DMS114 treated with DMSO at 0.1 percent for 48 hours (cell line): ENCODE measurements around the gene CCL18.
"Not testable (repeated sequence)": the region's sequence is repeated elsewhere in the genome, so short reads cannot be mapped to it uniquely, and the experiment has no call there.

Experiments
- DNase-seq: peaks from one replicate; lab custom pipeline; 2025; ENCODE audit not compliant: unreplicated experiment; lab: John Stamatoyannopoulos, UW

The CCL18 gene

GRCh38 chr17:36099004-36099403, 34.9 kb downstream of the CCL18 start:
- not testable (repeated sequence) for DNase-seq

GRCh38 chr17:36103401-36103975, 39.4 kb downstream of the CCL18 start, which contains the start of gene CCL4:
Gene CCL4, plus strand, starts transcription at chr17:36103827. Its CDS starts 79 bp downstream, at chr17:36103906.
- DNase-seq: not testable (repeated sequence)

GRCh38 chr17:36104246-36104645, 40.2 kb downstream of the CCL18 start:
- DNase-seq: not testable (repeated sequence)

DNA sequence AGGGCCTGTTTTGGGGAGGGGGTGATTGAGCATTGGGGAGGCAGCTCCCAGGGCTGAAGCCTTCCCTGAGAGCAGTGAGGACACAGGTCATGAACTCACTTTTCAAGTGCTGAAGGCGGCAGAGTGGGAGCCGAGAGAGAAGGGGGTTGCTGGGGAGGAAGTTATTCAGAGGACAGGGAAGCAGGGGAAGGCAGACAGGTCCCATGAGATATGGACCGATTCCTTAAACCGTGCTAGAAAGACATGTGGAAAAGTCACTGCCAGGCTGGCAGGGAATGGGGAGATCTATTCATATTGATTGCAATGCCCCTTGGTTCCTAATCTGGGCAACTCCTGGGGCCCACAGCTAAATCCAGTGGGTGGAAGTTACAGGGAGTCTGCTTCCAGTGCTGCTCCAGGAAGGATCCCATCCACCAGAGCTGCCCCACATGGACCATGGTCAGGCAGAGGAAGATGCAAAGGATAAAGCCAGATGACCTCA, 40.7 kb downstream of the CCL18 start:
- DNase-seq: no peak

GRCh38 chr17:36105781-36106492, 41.9 kb downstream of the CCL18 start:
- DNase-seq: no peak

DNA sequence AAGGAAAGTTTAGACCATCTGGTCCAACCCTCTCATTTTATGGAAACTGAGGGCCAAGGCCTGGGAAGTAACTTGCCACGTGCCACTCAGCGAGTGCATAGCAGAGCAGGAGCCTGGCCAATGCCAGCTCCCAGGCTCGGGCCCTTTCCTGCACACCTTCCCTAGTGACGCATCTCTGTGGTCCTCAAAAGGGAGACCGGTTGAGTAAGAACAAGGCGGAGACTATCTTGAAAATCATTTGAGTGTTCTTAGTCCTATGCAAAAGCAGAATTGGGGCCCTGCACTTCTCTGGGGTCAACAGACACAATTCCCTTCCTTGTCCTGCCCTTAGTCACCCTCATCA, 42.4 kb downstream of the CCL18 start:
- DNase-seq: no peak

GRCh38 chr17:36107660-36108059, 43.6 kb downstream of the CCL18 start:
- DNase-seq: no peak

DNA sequence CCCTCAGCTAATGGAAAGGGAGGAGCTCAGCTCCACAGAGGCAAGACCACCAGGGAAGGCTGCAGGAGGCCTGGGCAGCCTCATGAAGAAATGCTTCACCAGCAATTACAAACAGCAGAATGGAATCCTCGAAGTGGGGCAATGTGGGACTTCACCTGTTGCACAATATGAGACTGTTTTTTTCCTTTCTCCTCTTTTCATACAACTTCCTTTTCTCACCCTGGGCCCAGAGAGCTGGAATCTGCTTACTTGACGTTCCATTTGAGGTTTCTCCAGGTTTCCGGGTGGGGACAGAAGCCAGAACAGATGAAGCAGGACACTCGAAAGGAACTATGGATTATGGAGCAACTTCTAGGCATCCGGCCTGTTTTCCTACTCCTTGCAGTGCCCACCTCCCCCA, 44.2 kb downstream of the CCL18 start:
- DNase-seq: not testable (repeated sequence)

- no peak for DNase-seq
Measured at GRCh38 chr17:36111068-36111490, 47.0 kb downstream of the CCL18 start.

DNA sequence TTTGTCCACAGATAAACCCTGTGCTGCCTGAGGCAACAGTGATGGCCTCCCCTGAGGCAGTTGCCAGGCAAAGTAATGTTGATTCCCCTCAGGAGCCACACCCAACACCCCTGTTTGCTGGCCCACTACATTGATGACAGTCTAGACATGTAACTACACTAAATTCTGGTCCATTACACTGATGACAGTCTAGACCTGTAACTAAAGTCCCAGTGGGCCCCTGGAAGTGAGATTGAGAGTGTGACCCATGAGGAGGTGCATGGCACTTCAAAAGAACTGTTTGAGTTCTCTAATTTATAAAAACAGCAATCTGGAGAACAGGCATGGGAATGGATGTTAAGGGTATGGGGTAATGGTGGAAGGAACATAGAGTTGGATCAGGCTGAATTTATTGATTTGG, 48.5 kb downstream of the CCL18 start:
- DNase-seq: no peak

DNA sequence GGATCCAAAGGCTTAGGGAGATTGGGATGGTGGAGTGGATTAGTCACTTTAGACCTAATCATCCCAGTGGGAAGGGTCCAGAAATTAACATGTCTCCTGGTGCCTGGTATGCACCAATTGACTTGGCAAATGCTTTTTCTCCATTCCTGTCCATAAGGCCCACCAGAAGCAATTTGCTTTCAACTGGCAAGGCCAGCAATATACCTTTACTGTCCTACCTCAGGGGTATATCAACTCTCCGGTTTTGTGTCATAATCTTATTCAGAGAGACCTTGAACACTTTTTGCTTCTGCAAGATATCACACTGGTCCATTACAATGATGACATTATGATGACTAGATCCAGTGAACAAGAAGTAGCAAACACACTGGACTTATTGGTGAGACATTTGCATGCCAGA, 49.1 kb downstream of the CCL18 start:
- not testable (repeated sequence) for DNase-seq

DNA sequence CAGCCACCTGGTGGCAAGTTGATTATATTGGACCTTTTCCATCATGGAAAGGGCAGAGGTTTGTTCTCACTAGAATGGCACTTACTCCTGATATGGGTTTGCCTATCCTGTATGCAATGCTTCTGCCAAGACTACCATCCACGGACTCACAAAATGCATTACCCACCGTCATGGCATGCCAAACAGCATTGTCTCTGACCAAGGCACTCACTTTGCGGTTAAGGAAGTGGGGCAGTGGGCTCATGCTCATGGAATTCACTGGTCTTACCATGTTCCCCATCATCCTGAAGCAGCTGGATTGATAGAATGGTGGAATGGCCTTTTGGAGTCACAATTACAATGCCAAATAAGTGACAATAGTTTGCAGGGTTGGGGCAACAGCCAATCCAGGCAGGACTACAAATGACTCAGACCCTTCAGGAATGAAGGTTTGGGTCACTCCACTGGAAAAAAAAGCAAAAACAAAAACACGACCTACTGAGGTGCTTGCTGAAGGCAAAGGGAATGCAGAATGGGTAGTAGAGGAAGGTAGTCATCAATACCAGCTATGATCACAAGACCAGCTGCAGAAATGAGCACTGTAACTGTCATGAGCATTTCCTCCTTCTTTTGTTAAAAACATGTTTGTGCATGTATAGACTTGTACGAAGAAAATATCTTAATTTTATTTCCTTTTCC, 51.0 kb downstream of the CCL18 start:
- DNase-seq: not testable (repeated sequence)

GRCh38 chr17:36115649-36115977, 51.5 kb downstream of the CCL18 start:
- DNase-seq: not testable (repeated sequence)

DNA sequence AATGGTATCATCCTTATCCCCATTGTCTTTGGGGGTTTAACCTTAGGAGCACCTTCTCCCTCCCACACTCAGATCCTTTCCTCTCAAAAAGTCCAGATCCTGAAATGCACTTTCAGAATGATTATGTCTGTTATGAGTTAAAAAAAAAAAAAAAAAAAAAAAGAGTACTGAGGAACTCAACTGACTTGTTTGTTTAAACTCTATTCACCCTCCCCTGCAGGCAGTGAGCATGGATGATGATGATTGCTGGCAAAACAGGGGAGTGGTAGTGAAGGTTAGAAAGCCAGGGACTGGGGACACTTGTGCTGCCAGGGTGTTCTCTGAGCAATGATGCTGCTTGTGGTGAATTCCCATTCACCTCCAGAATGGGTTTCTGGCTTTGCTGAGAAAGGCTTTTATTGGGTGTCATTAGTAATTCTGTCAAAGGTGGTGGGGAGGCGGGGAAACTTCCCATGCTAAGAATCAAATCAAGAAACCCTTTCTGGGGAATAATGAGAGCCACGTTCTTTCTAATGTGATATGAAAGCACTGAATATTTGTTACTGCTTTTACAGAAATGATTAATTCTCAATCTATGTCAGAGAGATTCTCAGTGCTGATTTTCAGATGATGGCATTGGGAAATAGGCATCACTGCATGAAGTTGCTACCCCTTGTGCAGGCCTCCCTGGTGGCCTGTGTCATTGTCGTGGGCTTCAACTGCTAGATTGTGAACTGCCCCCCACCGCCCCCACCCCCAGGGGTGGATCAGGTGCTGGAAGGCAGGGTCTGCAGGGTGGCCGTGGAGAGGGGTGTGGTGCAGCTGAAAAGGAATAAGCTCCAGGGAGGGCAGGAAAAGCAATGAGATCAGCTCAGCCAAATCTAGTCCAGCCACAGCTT, 53.7 kb downstream of the CCL18 start:
- DNase-seq: no peak

- DNase-seq: no peak
Measured at GRCh38 chr17:36118477-36119353, 54.6 kb downstream of the CCL18 start.

DNA sequence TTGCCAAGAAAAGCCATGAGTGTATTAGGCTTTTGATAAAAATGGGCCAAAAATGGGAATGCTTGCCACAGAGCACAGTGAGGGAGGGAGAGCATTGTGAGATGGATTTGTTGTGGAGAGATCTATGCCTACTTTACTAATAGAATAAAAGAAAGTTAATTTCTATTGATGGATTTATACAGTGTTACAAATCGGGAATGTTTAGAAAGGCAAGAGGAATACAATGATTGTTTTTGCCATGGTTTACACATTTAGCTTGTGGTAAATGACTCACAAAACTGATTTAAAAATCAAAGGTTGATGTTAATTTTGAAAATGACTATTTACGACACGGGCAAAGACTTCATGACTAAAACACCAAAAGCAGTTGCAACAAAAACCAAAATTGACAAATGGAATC, 56.1 kb downstream of the CCL18 start:
- DNase-seq: no peak

DNA sequence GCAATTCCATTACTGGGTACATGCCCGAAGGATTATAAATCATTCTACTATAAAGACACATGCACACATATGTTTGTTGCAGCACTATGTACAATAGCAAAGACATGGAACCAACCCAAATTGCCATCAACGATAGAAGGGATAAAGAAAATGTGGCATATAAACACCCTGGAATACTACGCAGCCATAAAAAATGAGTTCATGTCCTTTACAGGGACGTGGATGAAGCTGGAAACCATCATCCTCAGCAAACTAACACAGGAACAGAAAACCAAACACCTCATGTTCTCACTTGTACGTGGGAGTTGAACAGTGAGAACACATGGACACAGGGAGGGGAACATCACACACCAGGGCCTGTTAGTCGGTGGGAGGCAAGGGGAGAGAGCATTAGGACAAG, 57.0 kb downstream of the CCL18 start:
- not testable (repeated sequence) for DNase-seq
